Kidney (tissue), 14 donors: ENCODE data around the gene VAT1L. TPM values are rescaled to one million over a fixed set of nuclear protein-coding genes. Genes with fewer than 3 reads are reported as not detected.

Source experiments
- DNase-seq, 5 donors: peaks; one replicate each; pipeline ENCODE4 v3.0.0-alpha.2; 2013 to 2020
- FAIRE-seq: peaks from 2 replicates; lab custom pipeline; 2012; peaks lifted over from hg19 to GRCh38; lab: Jason Lieb, UNC
- H3K27ac ChIP-seq, 2 donors: one replicate each; pipeline ENCODE4 v1.7.0; 2013; ENCODE audit warnings: low read depth in 2 of 2, low read length in 2 of 2, inconsistent platforms in 1 of 2
- H3K27me3 ChIP-seq: one replicate; pipeline ENCODE4 v1.7.1; 2013; ENCODE audit warnings: low read length, inconsistent platforms; ENCODE audit not compliant: control insufficient read depth, insufficient read depth
- H3K36me3 ChIP-seq, 3 donors: one replicate each; pipeline versions ENCODE4 v1.7.0 to v1.7.1; 2013; ENCODE audit warnings: low read length in 3 of 3, control low read depth in 1 of 3, inconsistent platforms in 1 of 3; ENCODE audit not compliant: insufficient read depth in 3 of 3, control insufficient read depth in 2 of 3
- H3K4me1 ChIP-seq, 3 donors: one replicate each; pipeline versions ENCODE4 v1.7.0 to v1.7.1; 2013; ENCODE audit warnings: low read length in 3 of 3, inconsistent platforms in 1 of 3, low read depth in 1 of 3; ENCODE audit not compliant: control insufficient read depth in 2 of 3, insufficient read depth in 2 of 3
- H3K4me3 ChIP-seq, 3 donors: one replicate each; pipeline versions ENCODE4 v1.7.0 to v1.8.1; 2013; ENCODE audit warnings: low read length in 3 of 3, control low read depth in 1 of 3, inconsistent platforms in 1 of 3
- H3K9ac ChIP-seq, 3 donors: one replicate each; pipeline versions ENCODE4 v1.7.0 to v1.7.1; 2013; ENCODE audit warnings: low read length in 3 of 3, control low read depth in 1 of 3, inconsistent platforms in 1 of 3
- H3K9me3 ChIP-seq, 3 donors: one replicate each; pipeline versions ENCODE4 v1.7.0 to v1.7.1; 2013; ENCODE audit warnings: low read length in 3 of 3, control low read depth in 1 of 3, inconsistent platforms in 1 of 3; ENCODE audit not compliant: control insufficient read depth in 2 of 3, insufficient read depth in 1 of 3
- CTCF ChIP-seq: IDR thresholded peaks from 3 replicates; pipeline ENCODE4 v1.5.1; 2012; ENCODE audit warnings: mild to moderate bottlenecking, moderate library complexity, borderline replicate concordance; ENCODE audit not compliant: insufficient read depth; ENCODE audit errors: extremely low read depth
- intact Hi-C: fragments of 100-400 bp; cut with DNase I; formaldehyde crosslinking; loops from one replicate; pipeline ENCODE4 v1.11.1; 2022
- polyA plus RNA-seq: library from polyadenylated mRNA; stranded (reverse); fragments of 350-450 nt; fragmentation: Illumina TruSeq; extraction: RNeasy Lipid Tissue Mini Kit (QIAGEN cat#74804); gene quantifications from one replicate; pipeline ENCODE4 v1.2.3, GENCODE V29; 2014; ENCODE audit warnings: low read depth, low replicate concordance; ENCODE audit not compliant: insufficient read depth
- total RNA-seq: library from RNA; stranded (reverse); fragmentation: NEBNext Ultra II Directional; extraction: Animal tissue kit (Norgen Biotek cat#: 25700); gene quantifications from one replicate; pipeline ENCODE4 v1.2.1, GENCODE V29; 2021
- donor health status: control.
- donor health status: control.
- donor health status: control.
- donor health status: control.
- donor health status: control.
- donor health status: DM: yes; HTN: yes; CAD: no.
- donor health status: Normal renal cell carcinoma (clear cell type).

VAT1L gene
- total and polyA plus RNA-seq, 2 donors from 2014 or later = 0.85 to 4.5 TPM

- no peak overlapping the region for H3K4me3 ChIP-seq
- no peak for TF ChIP-seq CTCF
- H3K9me3 ChIP-seq = no peaks in the 10 kb centered on the region
- H3K27ac ChIP-seq = no peak overlapping the region
- H3K36me3 ChIP-seq = no peaks in the 10 kb centered on the region
- intact Hi-C loops = loop anchor here (5.0 kb wide), 1 partner anchor 49 kb away; no protein-coding TSS in a partner anchor
- DNase-seq (no peak), FAIRE-seq (no peak)
- H3K4me1 ChIP-seq = peaks cover 0 to 3% (median 0%) of the 10 kb centered on the region in 3 donors
- no peak overlapping the region for H3K9ac ChIP-seq
- peaks cover 16% of the 10 kb centered on the region for H3K27me3 ChIP-seq
Observed at GRCh38 chr16:77790912-77791311, 2.5 kb downstream of the VAT1L start.

- H3K27ac ChIP-seq = no peak overlapping the region
- H3K27me3 ChIP-seq = peaks cover 16% of the 10 kb centered on the region
- no peak overlapping the region for H3K9ac ChIP-seq
- H3K4me3 ChIP-seq = no peak overlapping the region
- no peak for TF ChIP-seq CTCF
- no peak for DNase-seq
- no peak for FAIRE-seq
- no peaks in the 10 kb centered on the region for H3K36me3 ChIP-seq
- no peaks in the 10 kb centered on the region for H3K9me3 ChIP-seq
- H3K4me1 ChIP-seq = peaks cover 0 to 3% (median 0%) of the 10 kb centered on the region in 3 donors
- intact Hi-C loops = loop anchor here (5.0 kb wide), 1 partner anchor 51 kb away; no protein-coding TSS in a partner anchor
Observed at GRCh38 chr16:77793417-77793816, 5.1 kb downstream of the VAT1L start.

GRCh38 chr16:77794586-77794985 lies 6.2 kb downstream of the VAT1L start:
- no peak overlapping the region for H3K27ac ChIP-seq
- H3K9ac ChIP-seq = no peak overlapping the region
- H3K4me3 ChIP-seq = no peak overlapping the region
- H3K4me1 ChIP-seq = no peaks in the 10 kb centered on the region
- FAIRE-seq = no peak
- no peaks in the 10 kb centered on the region for H3K9me3 ChIP-seq
- intact Hi-C loops = loop anchor here (5.0 kb wide), 1 partner anchor 52 kb away; no protein-coding TSS in a partner anchor
- no peak for TF ChIP-seq CTCF
- DNase-seq = no peak
- H3K36me3 ChIP-seq = no peaks in the 10 kb centered on the region
- H3K27me3 ChIP-seq = peaks cover 9% of the 10 kb centered on the region

GRCh38 chr16:77801817-77802216 lies 13.5 kb downstream of the VAT1L start:
- DNase-seq (no peak), FAIRE-seq (no peak)
- Histone ChIP-seq H3K36me3 (no peaks in the 10 kb centered on the region), H3K4me1 (no peaks in the 10 kb centered on the region), H3K27ac (no peak overlapping the region), H3K9ac (no peak overlapping the region), H3K4me3 (no peak overlapping the region), H3K9me3 (no peaks in the 10 kb centered on the region), H3K27me3 (no peaks in the 10 kb centered on the region)
- no peak for TF ChIP-seq CTCF
- intact Hi-C loops = no loop called here
